AG04450 (cell line): Measurements from ENCODE around the gene MUC12. TPM values are rescaled to one million over a fixed set of nuclear protein-coding genes. Genes with fewer than 3 reads are reported as not detected.

ENCODE experiments used
- polyA plus RNA-seq: library from polyadenylated mRNA; depleted of rRNA; stranded (reverse); fragments of >200 nt; gene quantifications from 2 replicates; pipeline ENCODE4 v1.2.3, GENCODE V29; 2011; rRNA removed
- small RNA-seq: library from RNA; depleted of rRNA; stranded (forward); fragments of <200 nt; gene quantifications from one replicate; pipeline ENCODE3, GENCODE V24; 2012; ENCODE audit warnings: low read depth; ENCODE audit not compliant: insufficient read length

The MUC12 gene
- polyA plus RNA-seq, 1 experiment: 1.8 TPM

Small RNA genes within 50 kb of the gene (small RNA-seq; reads per million reads assigned to genes)
- gene RPS29P15: not detected

Other genes with a start within 250 kb of the MUC12 start
- not detected in 2 replicates for gene EPO, start 249.1 kb upstream of the MUC12 start, polyA plus RNA-seq
- gene ZAN, start 236.0 kb upstream of the MUC12 start, polyA plus RNA-seq: not detected in 2 replicates
- 43.8 and 46.5 TPM in 2 replicates for gene EPHB4, start 142.0 kb upstream of the MUC12 start, polyA plus RNA-seq
- 10.8 and 11.2 TPM in 2 replicates for gene SLC12A9, start 116.9 kb upstream of the MUC12 start, polyA plus RNA-seq
- 65.9 and 67.3 TPM in 2 replicates for gene TRIP6, start 102.2 kb upstream of the MUC12 start, polyA plus RNA-seq
- 42.4 and 51.8 TPM in 2 replicates for gene SRRT, start 94.5 kb upstream of the MUC12 start, polyA plus RNA-seq
- gene UFSP1, start 79.8 kb upstream of the MUC12 start, polyA plus RNA-seq: 0.48 and 1.3 TPM in 2 replicates
- gene ACHE, start 73.7 kb upstream of the MUC12 start, polyA plus RNA-seq: 0.24 and 0.35 TPM in 2 replicates
- not detected in 2 replicates for gene MUC3A, start 20.0 kb upstream of the MUC12 start, polyA plus RNA-seq
- gene MUC17, start 50.5 kb downstream of the MUC12 start, polyA plus RNA-seq: not detected in 2 replicates
- 4.0 and 5.3 TPM in 2 replicates for gene TRIM56, start 115.9 kb downstream of the MUC12 start, polyA plus RNA-seq
- 356 and 417 TPM in 2 replicates for gene SERPINE1, start 157.5 kb downstream of the MUC12 start, polyA plus RNA-seq
- 197 and 227 TPM in 2 replicates for gene AP1S1, start 184.9 kb downstream of the MUC12 start, polyA plus RNA-seq
- 0.16 and 0.38 TPM in 2 replicates for gene VGF, start 196.0 kb downstream of the MUC12 start, polyA plus RNA-seq
- gene NAT16, start 210.7 kb downstream of the MUC12 start, polyA plus RNA-seq: 0.02 and 0.05 TPM in 2 replicates
- not detected in 2 replicates for gene MOGAT3, start 231.5 kb downstream of the MUC12 start, polyA plus RNA-seq
- gene PLOD3, start 248.0 kb downstream of the MUC12 start, polyA plus RNA-seq: 60.6 and 86.9 TPM in 2 replicates
- gene ZNHIT1, start 248.6 kb downstream of the MUC12 start, polyA plus RNA-seq: 36.0 and 46.2 TPM in 2 replicates